OCI-LY1 (cell line): Measurements from ENCODE around the gene SDK1.

Experiments used
- H2AFZ ChIP-seq: fragments of 200-600 bp; sonication (generic), shearing (Covaris generic); 2 replicates; pipeline ENCODE4 v1.6.0; 2014; ENCODE audit warnings: antibody characterized with exemption, mild to moderate bottlenecking, low read length
- H3F3A ChIP-seq: fragments of 200-600 bp; sonication (generic), shearing (Covaris generic); 2 replicates; pipeline ENCODE4 v1.6.0; 2014; ENCODE audit warnings: mild to moderate bottlenecking, antibody characterized with exemption, low read length, moderate library complexity; ENCODE audit not compliant: insufficient read depth
- H3K27ac ChIP-seq: fragments of 200-600 bp; sonication (generic); 2 replicates; pipeline ENCODE4 v1.5.1; 2014; ENCODE audit warnings: low read length, mixed run types, mild to moderate bottlenecking, low read depth; ENCODE audit not compliant: poor library complexity, severe bottlenecking
- H3K27me3 ChIP-seq: fragments of 200-600 bp; sonication (generic); 2 replicates; pipeline ENCODE4 v1.6.0; 2014; ENCODE audit warnings: antibody characterized with exemption, mild to moderate bottlenecking, low read length, moderate library complexity; ENCODE audit not compliant: insufficient read depth
- H3K36me3 ChIP-seq: fragments of 200-600 bp; sonication (generic); 2 replicates; pipeline ENCODE4 v1.6.1; 2014; ENCODE audit warnings: mild to moderate bottlenecking, antibody characterized with exemption, low read length, moderate library complexity, mixed read lengths; ENCODE audit not compliant: insufficient read depth
- H3K4me1 ChIP-seq: fragments of 200-600 bp; sonication (generic); 2 replicates; pipeline ENCODE4 v1.5.1; 2014; ENCODE audit warnings: mild to moderate bottlenecking, low read length, moderate library complexity; ENCODE audit not compliant: insufficient read depth, severe bottlenecking
- H3K4me2 ChIP-seq: fragments of 200-600 bp; sonication (generic), shearing (Covaris generic); 2 replicates; pipeline ENCODE4 v1.6.1; 2014; ENCODE audit warnings: low read length
- H3K4me3 ChIP-seq: fragments of 200-600 bp; sonication (generic); 2 replicates; pipeline ENCODE4 v1.5.1; 2014; ENCODE audit warnings: low read length, low read depth, mild to moderate bottlenecking, mixed read lengths; ENCODE audit not compliant: poor library complexity, severe bottlenecking
- H3K79me2 ChIP-seq: fragments of 200-600 bp; shearing (Covaris generic); 2 replicates; pipeline ENCODE4 v1.6.1; 2016; ENCODE audit warnings: mixed run types, low read length, mixed read lengths; ENCODE audit not compliant: insufficient read depth
- H3K9ac ChIP-seq: fragments of 200-600 bp; sonication (generic), shearing (Covaris generic); 2 replicates; pipeline ENCODE4 v1.6.1; 2014; ENCODE audit warnings: mild to moderate bottlenecking, low read length, mixed read lengths
- H3K9me2 ChIP-seq: fragments of 200-600 bp; sonication (generic), shearing (Covaris generic); 2 replicates; pipeline ENCODE4 v1.6.1; 2014; ENCODE audit warnings: low read depth, mild to moderate bottlenecking, low read length, mixed read lengths
- H3K9me3 ChIP-seq: fragments of 200-600 bp; shearing (Covaris generic); 2 replicates; pipeline ENCODE4 v1.6.1; 2014; ENCODE audit warnings: low read length, mixed read lengths
- H4K20me1 ChIP-seq: fragments of 200-600 bp; sonication (generic), shearing (Covaris generic); 2 replicates; pipeline ENCODE4 v1.6.0; 2016; ENCODE audit warnings: mild to moderate bottlenecking, low read length; ENCODE audit not compliant: insufficient read depth
- CTCF ChIP-seq: fragments of 200-600 bp; sonication (generic), shearing (Covaris generic); IDR thresholded peaks from 2 replicates; pipeline ENCODE4 v1.5.1; 2017; ENCODE audit warnings: mild to moderate bottlenecking, antibody characterized with exemption, low read length, moderate library complexity, mixed read lengths
- EZH2 ChIP-seq: fragments of 200-600 bp; sonication (generic), shearing (Covaris generic); IDR thresholded peaks from 2 replicates; pipeline ENCODE4 v1.8.0; 2017; ENCODE audit warnings: borderline replicate concordance, mixed run types, mild to moderate bottlenecking, antibody characterized with exemption, low read length, moderate library complexity, mixed read lengths

Gene SDK1

DNA sequence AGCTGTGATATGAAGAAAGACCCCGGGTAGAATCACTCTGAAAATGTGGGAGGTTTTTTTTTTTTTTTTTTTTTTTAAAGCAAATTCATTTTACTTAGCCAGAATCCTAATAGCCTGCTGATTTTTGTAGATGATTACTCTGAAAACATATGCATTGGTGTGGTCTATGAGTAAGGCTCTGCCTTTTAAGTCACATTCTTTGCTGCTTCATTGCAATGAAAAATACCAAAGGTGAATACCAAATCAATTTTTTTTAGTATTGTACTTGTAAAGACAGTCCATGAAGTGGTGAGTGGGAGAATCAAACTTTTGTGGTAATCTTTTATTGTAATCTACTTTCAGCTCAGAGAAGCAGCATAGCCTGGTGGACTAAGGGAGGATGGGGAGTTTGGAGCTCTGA lies 130.3 kb downstream of the SDK1 start:
- H3K4me1 ChIP-seq = peaks cover 49% of the 10 kb centered on the region
- H3K27me3 ChIP-seq = no peaks in the 10 kb centered on the region
- no peak overlapping the region for H3K4me2 ChIP-seq
- H2AFZ ChIP-seq = no peak overlapping the region
- H3K27ac ChIP-seq = no peak overlapping the region
- no peaks in the 10 kb centered on the region for H3K36me3 ChIP-seq
- H3K9me3 ChIP-seq = no peaks in the 10 kb centered on the region
- H3K9me2 ChIP-seq = no peaks in the 10 kb centered on the region
- no peak overlapping the region for H3K9ac ChIP-seq
- no peak overlapping the region for H3K4me3 ChIP-seq
- no peaks in the 10 kb centered on the region for H4K20me1 ChIP-seq
- H3K79me2 ChIP-seq = peaks cover 60% of the 10 kb centered on the region
- H3F3A ChIP-seq = no peaks in the 10 kb centered on the region
- TF ChIP-seq CTCF (no peak), EZH2 (no peak)

DNA sequence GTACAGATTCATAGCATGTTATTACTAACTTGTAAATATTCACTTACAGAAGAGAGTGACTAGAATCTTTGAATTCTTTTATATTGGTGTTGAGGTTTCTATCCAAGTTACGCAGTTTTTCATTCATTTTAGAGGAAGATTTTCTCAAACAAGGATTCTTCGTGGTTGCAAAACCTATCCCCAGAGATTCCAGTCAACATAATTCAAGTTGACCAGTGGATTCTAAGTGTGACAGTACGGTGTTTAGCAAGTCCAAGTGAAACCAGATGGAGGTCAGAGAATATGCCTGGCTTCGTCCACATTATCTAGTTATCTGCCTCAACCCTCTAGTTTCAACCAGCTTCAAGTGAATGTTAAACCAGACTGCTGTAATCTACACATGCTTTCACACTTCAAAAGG lies 131.9 kb downstream of the SDK1 start:
- Histone ChIP-seq H3K27ac (no peak overlapping the region), H3K79me2 (peaks cover 48% of the 10 kb centered on the region), H3K27me3 (no peaks in the 10 kb centered on the region)

DNA sequence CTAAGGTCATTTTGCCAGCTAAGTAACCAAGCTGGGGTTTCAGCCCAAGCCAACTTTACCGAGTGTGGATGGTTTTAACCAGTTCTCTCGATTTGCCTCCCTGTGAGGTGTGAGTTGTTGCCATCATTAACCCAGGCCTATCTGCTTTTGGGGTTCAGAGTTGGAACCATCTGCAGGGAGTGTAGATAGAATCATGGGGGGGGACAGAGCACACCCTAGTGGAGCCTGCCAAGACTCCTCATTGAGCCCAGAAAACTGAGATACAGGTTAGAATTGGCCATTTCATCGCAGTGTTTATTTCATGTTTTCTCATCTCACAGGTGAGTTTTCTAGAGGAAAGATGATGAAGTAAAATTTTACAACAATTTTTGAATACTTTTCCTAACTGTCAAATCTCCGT lies 133.6 kb downstream of the SDK1 start:
- peaks cover 35% of the 10 kb centered on the region for H3K79me2 ChIP-seq
- no peak overlapping the region for H3K27ac ChIP-seq
- no peaks in the 10 kb centered on the region for H3K27me3 ChIP-seq
- H2AFZ ChIP-seq = no peak overlapping the region
- H4K20me1 ChIP-seq = no peaks in the 10 kb centered on the region
- no peaks in the 10 kb centered on the region for H3K9me3 ChIP-seq
- no peaks in the 10 kb centered on the region for H3K36me3 ChIP-seq
- TF ChIP-seq CTCF (peak; percentile 36; the same call in 1 of the 2 replicates), EZH2 (no peak)
- H3K4me1 ChIP-seq = peaks cover 37% of the 10 kb centered on the region
- no peaks in the 10 kb centered on the region for H3K9me2 ChIP-seq
- no peak overlapping the region for H3K9ac ChIP-seq
- H3K4me2 ChIP-seq = no peak overlapping the region
- H3F3A ChIP-seq = no peaks in the 10 kb centered on the region
- no peak overlapping the region for H3K4me3 ChIP-seq

More for the DNA sequence above, 131.9 kb downstream of the SDK1 start:
- Histone ChIP-seq H3K4me3 (no peak overlapping the region), H3K9me2 (no peaks in the 10 kb centered on the region), H3K4me2 (no peak overlapping the region), H2AFZ (no peak overlapping the region), H3K4me1 (peaks cover 47% of the 10 kb centered on the region), H3K36me3 (no peaks in the 10 kb centered on the region), H3F3A (no peaks in the 10 kb centered on the region), H3K9ac (no peak overlapping the region), H4K20me1 (no peaks in the 10 kb centered on the region), H3K9me3 (no peaks in the 10 kb centered on the region)
- TF ChIP-seq EZH2 (no peak), CTCF (no peak)
